NCI-H748 (cell line): Measurements from ENCODE around the gene CRACR2A.

ENCODE experiments used
- DNase-seq: peaks from one replicate; lab custom pipeline; 2025; ENCODE audit not compliant: unreplicated experiment; lab: John Stamatoyannopoulos, UW

Gene CRACR2A

DNA sequence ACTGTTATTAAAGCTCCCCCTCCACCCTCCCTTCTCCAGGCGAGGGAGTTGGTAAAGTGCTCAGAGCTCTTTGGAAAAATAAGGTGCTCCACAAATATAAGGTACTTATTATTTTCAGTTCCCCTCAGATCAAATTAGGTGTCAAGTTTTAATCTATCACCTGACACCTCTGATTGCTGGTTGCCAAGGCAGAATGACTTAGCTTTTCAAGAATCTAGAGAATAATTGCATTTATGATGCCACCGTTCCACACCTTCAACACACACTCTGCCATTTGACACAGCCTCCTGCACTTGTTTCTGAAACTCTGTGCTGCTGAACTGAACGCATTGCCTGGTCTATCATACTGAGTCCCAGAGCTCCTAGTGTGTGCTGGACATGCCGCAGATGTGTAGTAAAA is 128.6 kb downstream of the CRACR2A start:
- no peak for DNase-seq

DNA sequence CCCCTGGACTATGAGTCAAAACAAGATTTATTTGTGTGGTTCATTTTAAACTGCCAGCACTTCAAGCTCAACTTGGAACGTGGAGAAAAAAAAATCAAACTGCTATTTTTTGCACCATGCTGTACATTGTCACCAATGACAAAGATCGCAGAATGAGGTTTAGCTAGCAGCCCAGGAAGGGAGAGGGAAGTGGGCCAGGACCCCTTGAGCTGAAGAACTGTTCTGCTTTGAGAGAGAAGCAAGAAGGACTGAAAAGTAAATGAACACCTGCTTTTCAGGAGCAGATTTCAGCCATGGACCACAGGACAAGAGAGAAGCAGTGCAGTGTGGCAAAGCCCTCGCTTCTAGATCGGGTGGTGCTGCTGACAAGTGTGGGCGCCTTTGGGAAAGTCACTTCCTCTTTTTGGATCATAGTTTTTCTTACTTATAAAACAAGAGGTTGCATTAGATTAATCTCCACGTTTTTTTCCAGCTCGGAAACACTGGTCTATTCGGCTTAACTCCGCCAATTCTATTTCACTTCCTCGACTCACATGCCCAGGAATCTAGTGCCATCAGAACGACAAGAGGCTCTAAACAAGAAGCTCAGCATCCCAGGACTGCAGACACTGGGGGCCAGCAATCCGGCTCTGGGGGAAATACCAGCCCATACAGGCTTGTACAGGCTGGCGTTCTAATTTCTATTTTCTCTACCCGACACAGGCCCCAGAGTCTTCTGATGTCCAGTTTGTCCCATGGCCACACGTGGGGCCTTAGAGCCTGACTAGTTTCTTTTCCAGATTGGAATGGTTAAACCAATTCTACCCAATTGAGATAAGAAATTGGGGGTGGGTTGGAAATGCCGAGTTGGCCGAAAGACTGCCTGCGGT is 129.9 kb downstream of the CRACR2A start:
- no peak for DNase-seq

DNA sequence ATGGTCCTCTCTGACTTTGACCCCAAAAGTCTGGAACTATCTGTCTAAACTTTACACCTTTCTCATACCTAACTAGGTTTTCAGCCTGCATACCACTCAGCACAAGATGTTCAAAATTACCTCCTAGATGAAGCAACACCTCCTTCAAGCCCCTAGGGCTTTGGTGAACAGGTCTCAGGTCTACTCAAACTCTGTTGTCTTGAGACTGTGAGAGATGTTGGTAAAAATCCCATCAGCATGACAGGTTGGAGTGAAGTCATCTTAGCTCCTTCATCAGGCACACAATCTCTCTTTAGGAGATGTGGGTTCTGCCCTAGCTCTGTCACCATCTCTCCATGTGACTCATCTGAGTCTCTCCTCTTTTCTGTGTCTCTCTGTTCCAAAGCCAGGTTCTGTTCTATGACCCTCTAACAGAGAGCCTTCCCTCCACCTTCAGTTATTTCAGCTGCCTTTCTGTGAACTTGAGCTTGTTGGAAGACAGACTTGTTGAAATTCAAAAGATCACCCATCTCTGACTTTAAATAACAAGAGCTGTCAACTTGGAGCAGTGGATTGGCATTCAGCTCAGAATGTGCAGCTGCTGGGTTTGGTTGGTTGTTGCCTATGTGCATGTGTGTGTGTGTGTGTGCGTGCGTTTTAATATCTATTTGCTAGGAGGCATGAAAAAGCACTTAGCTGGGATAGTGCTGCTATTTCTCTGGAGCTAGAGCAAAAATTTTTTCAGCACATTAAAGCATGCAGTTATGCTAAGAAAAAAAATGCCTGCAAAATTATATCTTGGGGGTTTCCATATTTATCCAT is 130.7 kb downstream of the CRACR2A start:
- DNase-seq, result no peak

GRCh38 chr12:3620856-3621255 is 132.1 kb downstream of the CRACR2A start:
- DNase-seq, result no peak

DNA sequence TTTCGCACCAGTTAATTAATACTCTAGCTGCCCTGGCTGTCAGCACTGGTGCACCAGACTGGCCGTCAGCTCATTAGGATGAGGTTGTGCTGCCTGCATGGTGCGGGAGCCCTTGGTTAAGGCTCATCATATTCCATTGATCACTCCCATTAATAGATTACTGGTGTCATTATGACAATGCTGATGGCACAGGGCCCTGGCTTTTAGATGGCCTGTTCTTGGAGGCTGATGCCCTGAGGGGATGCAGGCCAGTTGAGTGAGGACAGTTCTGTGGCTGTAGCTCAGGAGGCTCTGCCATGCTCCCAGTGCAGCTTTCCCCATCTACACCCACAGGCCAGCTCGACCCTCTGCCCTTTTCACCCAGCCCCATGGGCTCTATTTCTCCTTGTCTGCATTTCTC is 135.3 kb downstream of the CRACR2A start:
- no peak for DNase-seq

- no peak for DNase-seq
These were observed 137.0 kb downstream of the CRACR2A start for GRCh38 chr12:3615862-3616261.

GRCh38 chr12:3614806-3615466 is 138.0 kb downstream of the CRACR2A start:
- DNase-seq, result peak; percentile 32

GRCh38 chr12:3613641-3614395 is 139.1 kb downstream of the CRACR2A start:
- no peak for DNase-seq

DNA sequence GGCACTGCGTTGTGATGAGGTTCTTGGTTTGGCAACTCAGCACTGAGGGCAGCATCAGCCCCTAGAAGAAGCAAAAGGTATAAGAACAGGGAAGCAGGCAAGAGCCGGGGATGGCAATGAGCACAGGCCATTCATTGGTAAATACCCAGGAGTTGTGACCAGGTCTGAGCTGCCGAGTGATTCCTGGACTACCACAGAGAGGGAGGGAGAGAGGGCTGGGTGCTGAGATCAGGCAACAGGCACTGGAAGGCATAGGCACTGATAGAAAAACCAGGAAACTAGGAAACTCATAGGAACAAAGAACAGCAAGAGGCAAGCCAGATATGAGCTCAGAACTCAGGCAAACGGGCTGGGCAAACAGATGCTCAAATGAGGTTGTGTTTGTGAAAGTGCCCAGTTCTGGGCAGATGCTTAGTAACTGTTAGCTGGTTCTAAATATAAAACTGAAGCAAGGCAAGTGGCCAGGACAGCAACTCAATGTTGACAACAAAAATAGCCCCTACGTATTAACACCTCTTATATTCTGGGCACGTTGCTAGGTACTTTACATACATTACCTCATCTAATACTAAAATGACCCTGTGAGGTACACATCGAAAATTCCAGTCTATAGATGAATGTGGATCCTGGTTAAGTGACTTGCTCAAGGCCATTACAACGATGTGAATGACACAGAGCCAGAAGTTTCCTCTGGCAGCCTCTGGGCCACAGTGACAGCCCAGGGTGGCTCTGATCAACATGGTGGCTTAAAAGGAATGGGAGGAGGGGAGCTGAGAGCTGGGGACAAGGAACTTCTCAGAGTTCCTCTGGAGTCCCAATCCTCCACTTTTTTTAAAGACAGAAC is 140.8 kb downstream of the CRACR2A start:
- DNase-seq, result no peak

- no peak for DNase-seq
These were observed 145.1 kb downstream of the CRACR2A start for GRCh38 chr12:3607821-3608220.

DNA sequence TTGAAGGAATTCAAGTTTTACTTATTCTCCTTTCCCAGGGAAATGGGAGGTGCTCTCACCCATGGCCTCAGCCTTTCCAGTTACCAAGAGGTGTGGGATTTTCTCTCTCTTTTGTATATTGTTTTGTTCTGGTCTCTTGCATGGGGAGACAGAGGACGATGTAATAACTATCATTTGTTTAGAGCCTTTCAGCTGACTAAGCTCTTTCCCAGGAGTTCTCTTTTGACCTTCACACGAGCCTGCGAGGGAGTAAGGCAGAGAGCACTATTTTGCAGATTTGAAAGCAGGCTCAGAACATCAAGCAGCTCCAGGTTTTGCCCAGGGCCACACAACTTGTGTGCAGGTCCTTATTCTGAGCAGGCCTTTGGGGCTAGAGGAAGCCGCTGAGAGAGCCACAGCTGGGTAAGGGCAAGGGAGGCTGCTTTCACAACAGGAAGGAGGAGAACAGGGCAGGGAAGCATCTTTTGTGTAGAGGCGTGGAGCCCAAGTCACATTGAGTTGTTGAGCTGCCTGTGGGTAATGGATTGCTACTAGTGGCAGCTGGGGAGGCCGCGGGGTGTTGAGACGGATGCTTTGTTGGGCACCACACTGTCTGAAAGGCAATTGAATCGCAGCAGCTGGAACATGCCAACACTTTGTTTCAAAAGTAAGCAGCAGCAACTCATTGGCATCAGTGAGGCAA is 145.7 kb downstream of the CRACR2A start:
- no peak for DNase-seq

DNA sequence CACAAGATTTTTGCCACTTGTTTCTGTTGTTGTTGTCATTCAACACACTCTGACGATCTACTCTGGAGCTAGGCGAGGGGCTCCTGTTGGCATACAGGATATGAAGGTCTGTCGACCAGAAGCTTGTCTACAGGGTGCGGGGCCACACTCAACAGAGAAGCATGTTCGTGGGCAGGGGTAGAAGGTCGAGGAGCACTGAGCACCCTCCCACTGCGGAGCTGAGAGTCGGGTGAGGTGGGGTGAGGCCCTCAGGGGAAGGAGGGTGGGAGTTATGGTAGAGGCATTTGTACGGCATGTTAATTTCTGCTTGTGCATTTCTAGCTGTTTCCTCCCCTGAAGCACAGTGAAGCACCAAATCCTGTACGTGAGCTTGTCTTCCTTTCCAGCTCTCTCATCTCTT is 146.8 kb downstream of the CRACR2A start:
- no peak for DNase-seq

- no peak for DNase-seq
These were observed 147.2 kb downstream of the CRACR2A start for GRCh38 chr12:3605692-3606091.

DNA sequence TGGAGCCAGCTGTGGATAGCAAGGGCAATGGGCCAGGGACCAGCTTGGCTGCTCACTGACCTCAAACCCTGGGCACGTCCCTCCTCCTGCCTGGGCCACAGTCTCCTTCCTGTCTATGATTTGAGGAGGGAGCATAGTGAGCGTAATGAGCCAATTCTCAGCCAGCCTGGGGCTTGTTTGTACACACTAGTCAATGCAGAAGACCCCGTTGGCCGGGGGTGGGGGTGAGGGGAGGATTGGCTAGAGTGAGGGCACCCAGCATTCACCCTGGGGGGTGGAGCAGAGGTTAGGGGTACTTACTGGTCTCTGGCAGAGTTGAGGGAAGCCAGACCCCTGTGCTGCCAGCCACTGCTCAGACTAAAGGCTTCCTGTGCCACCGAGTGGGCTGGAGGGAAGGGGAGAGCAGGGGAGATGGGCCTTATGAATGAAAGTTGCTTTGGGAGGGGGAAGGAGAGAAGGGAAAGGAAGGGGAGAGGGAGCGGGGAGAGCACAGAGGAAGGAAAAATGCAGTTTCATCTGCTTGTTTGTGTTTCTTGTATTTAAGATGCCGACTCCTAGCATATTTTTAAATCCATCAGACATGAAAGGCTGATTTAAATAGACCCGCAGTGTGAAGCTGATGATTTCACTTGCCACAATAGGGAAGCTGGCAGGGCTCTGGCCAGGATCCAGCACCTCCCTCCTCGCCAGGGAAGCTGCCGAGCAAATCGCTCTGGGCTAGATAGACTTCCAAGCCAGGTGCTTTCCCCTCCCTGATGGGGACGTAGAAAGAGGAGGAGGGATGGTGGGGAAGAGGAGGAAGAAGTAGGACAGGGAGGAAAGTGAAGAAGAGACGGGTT is 147.9 kb downstream of the CRACR2A start:
- DNase-seq, result peak; percentile 80

GRCh38 chr12:3604286-3604685 is 148.6 kb downstream of the CRACR2A start:
- no peak for DNase-seq

DNA sequence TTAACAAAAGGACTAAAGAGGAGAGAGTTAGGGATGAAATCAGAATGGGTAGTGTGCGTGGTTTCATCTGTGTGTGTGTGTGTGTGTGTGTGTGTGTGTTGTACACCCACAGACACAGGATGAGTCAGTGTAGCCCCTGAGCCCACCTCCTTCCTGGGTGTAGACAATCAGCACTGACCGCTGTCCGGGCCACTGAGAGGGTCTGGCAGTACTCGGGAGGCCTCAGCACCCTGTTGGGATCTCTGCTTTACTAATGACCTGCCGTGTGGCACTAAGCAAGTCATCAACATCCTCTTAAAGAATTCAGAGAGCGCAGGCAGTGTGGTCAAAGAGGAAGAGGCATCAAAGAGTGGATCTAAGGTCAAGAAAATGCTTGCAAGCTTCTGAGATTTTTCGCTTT is 149.3 kb downstream of the CRACR2A start:
- no peak for DNase-seq

DNA sequence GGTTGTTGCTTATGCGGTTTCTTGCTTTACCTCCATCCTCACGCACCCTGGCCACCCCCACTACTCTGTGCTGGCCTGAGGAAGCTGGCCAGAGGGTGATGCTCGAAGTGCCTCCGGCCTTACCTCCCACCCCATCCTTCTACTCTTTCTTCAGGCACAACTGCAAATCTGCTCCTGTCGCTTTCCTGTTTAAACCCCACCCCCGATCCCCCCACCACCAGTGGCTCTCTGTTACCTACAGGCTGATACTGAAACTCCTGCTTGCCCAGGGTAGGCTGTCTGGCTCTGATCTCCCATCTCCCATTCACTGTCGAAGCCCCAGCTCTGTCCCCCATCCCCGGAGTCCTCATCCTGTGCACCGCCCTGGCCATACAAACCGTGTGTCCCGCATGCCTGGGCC is 150.4 kb downstream of the CRACR2A start:
- DNase-seq, result no peak

- peak; percentile 15 for DNase-seq
These were observed 151.3 kb downstream of the CRACR2A start for GRCh38 chr12:3601461-3602150.
